K562 (cell line): ENCODE measurements around the gene MLH1. TPM values are rescaled to one million over a fixed set of nuclear protein-coding genes. Genes with fewer than 3 reads are reported as not detected.

Source experiments
- HINFP ChIP-seq: fragments of 450-650 bp; conservative IDR thresholded peaks from 2 replicates; pipeline ENCODE4 v1.6.1; 2016; ENCODE audit warnings: missing genetic modification characterization, low read depth, mild to moderate bottlenecking, control low read depth, missing compliant biosample characterization
- KAT8 ChIP-seq: fragments of 450-650 bp; IDR thresholded peaks from 2 replicates; pipeline ENCODE4 v1.6.1; 2016; ENCODE audit warnings: low read depth, mild to moderate bottlenecking
- L3MBTL2 ChIP-seq: fragments of 450-650 bp; IDR thresholded peaks from 2 replicates; pipeline ENCODE4 v1.6.1; 2016; ENCODE audit warnings: mild to moderate bottlenecking, moderate library complexity
- LCOR ChIP-seq: sonication (generic); formaldehyde crosslinking; IDR thresholded peaks from 2 replicates; pipeline ENCODE4 v1.8.0; 2022; ENCODE audit warnings: mild to moderate bottlenecking, missing genetic modification reagents
- MBD1 ChIP-seq: fragments of 250-450 bp; sonication (Bioruptor Pico); IDR thresholded peaks from 2 replicates; pipeline ENCODE4 v1.8.0; 2022; ENCODE audit warnings: inconsistent platforms
- MTA2 ChIP-seq: fragments of 450-650 bp; IDR thresholded peaks from 2 replicates; pipeline ENCODE4 v1.6.1; 2016; ENCODE audit warnings: low read depth
- NFATC3 ChIP-seq: fragments of 450-650 bp; IDR thresholded peaks from 2 replicates; pipeline ENCODE4 v1.6.1; 2017; ENCODE audit warnings: mild to moderate bottlenecking
- NFE2L1 ChIP-seq: fragments of 450-650 bp; IDR thresholded peaks from 2 replicates; pipeline ENCODE4 v1.6.1; 2016; ENCODE audit warnings: missing genetic modification characterization, low read depth, mild to moderate bottlenecking, missing compliant biosample characterization, moderate library complexity, borderline replicate concordance
- POLR2B ChIP-seq: fragments of 450-650 bp; IDR thresholded peaks from 2 replicates; pipeline ENCODE4 v1.6.1; 2018; ENCODE audit warnings: low read depth; ENCODE audit not compliant: partially characterized antibody
- POLR2G ChIP-seq: fragments of 200-400 bp; formaldehyde crosslinking; IDR thresholded peaks from 2 replicates; pipeline ENCODE4 v1.6.1; 2017; ENCODE audit warnings: low read depth, mild to moderate bottlenecking, antibody characterized with exemption, low read length, moderate library complexity
- PYGO2 ChIP-seq: fragments of 450-650 bp; IDR thresholded peaks from 2 replicates; pipeline ENCODE4 v1.6.1; 2016; ENCODE audit warnings: mild to moderate bottlenecking, missing genetic modification characterization, moderate library complexity, missing compliant biosample characterization
- SAP30 ChIP-seq: fragments of 200-600 bp; sonication (generic); IDR thresholded peaks from 2 replicates; pipeline ENCODE4 v1.6.1; 2012; ENCODE audit warnings: borderline replicate concordance, low read depth, mild to moderate bottlenecking, moderate library complexity, low read length, control low read depth, inconsistent platforms; ENCODE audit not compliant: insufficient read depth, poor library complexity, severe bottlenecking
- SETDB1 ChIP-seq: IDR thresholded peaks from one replicate; pipeline ENCODE4 v1.6.1; 2012; ENCODE audit warnings: low read length, control low read depth, inconsistent platforms
- ZNF282 ChIP-seq: sonication (generic); formaldehyde crosslinking; IDR thresholded peaks from 2 replicates; pipeline ENCODE4 v1.8.1; 2023; ENCODE audit warnings: missing genetic modification reagents
- ZNF347 ChIP-seq: fragments of 450-650 bp; formaldehyde crosslinking; IDR thresholded peaks from 2 replicates; pipeline ENCODE4 v1.4.0; 2020; ENCODE audit warnings: low read depth, mild to moderate bottlenecking, moderate library complexity
- ZNF79 ChIP-seq: fragments of 250-450 bp; sonication (Bioruptor Pico); IDR thresholded peaks from 2 replicates; pipeline ENCODE4 v1.4.0; 2020; ENCODE audit warnings: low read depth, mild to moderate bottlenecking, moderate library complexity
- polyA plus RNA-seq, 8 experiments: library from polyadenylated mRNA; depleted of rRNA in 4 of 8; stranded (reverse) in 5 of 8; unstranded in 3 of 8; fragments of >200 nt; fragmentation: Nextera tagmentation in 2 of 8; fragmentation: Illumina TruSeq in 1 of 8; extraction: Ambion mirVana in 2 of 8; extraction: Trizol in 1 of 8; gene quantifications; 2 replicates each; pipeline versions ENCODE4 v1.2.1 to v1.2.3, GENCODE V29; 2011 to 2014; ENCODE audit warnings: inconsistent platforms in 1 of 8, missing spikeins in 1 of 8
- total RNA-seq, 7 experiments: library from RNA; depleted of rRNA in 6 of 7; stranded (reverse); fragments of >200 nt in 6 of 7; fragmentation: Illumina TruSeq in 2 of 7; extraction: Trizol in 2 of 7; gene quantifications; 2 replicates each; pipeline versions ENCODE4 v1.2.1 to v1.2.3, GENCODE V29; 2011 to 2021; ENCODE audit warnings: low replicate concordance in 1 of 7
- TF ChIP-seq, protein P1 (sequence below): sonication (generic); formaldehyde crosslinking; IDR thresholded peaks from 2 replicates; pipeline ENCODE4 v1.5.0; 2020; ENCODE audit warnings: missing genetic modification reagents

MLH1 gene
- total and polyA plus RNA-seq, 9 of the 15 experiments (the other 6 are each of a cell fraction or from before 2014, with no cell fraction given), result 76.4 to 155 (median 117) TPM

DNA sequence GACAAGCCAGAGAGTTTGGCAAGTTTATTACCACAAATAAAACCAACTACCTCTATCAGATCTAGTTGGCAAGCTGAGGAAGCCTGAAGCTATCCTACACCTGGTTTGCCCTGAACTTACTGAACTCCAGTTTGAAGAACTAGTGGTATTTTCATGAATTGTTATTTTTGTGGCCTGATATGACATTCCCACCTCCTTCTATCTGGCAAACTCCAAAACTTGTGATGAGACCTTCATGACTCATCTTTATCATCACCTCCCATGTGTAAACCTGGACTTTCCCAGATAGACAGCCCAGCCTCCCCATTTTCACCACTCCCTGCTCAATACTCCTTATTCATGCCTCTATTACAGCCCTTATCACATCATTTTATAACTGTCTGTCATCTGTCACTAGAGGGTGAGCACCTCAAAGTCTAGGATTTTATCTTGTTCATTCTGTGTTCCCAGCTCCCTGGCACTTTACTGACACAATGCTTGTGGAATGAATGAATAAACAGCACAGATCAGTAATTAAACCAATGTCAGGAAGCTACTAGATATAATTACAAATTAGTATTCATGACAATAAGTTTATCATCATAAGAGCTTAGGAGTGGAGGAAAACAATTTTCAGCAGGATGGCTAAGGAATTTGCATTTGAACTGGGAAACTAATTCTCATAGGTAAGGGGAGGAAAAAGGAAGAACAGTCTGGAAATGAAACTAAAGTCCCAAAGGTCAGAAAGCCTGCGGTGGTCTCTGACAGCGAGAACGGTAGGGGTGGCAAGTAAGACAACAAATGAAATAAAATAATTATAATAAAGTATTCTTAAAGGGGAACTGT is 35.2 kb upstream of the MLH1 start (continued):
- TF ChIP-seq, protein P1, sequence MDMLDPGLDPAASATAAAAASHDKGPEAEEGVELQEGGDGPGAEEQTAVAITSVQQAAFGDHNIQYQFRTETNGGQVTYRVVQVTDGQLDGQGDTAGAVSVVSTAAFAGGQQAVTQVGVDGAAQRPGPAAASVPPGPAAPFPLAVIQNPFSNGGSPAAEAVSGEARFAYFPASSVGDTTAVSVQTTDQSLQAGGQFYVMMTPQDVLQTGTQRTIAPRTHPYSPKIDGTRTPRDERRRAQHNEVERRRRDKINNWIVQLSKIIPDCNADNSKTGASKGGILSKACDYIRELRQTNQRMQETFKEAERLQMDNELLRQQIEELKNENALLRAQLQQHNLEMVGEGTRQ (CRISPR knock-in tag), result no peak
- no peak for TF ChIP-seq HINFP (tag)
- no peak; the same call in 1 of the 2 replicates for TF ChIP-seq L3MBTL2
- peak; percentile 74; the same call in 1 of the 2 replicates for TF ChIP-seq NFATC3
- TF ChIP-seq PYGO2 (tag), result 0 out of 2 replicates have a peak, but pooled peaks have one; percentile 24
- peak; percentile 98 for TF ChIP-seq LCOR (CRISPR knock-in tag)
- TF ChIP-seq SAP30, result no peak
- peak; percentile 63; the same call in 1 of the 2 replicates for TF ChIP-seq KAT8
- TF ChIP-seq ZNF282 (CRISPR knock-in tag), result no peak
- no peak for TF ChIP-seq ZNF347 (CRISPR knock-in tag)
- TF ChIP-seq MTA2, result peak; percentile 97
- no peak for TF ChIP-seq POLR2B
- no peak for TF ChIP-seq ZNF79 (CRISPR knock-in tag)
- TF ChIP-seq POLR2G, result no peak
- no peak for TF ChIP-seq SETDB1
- no peak; the same call in 1 of the 2 replicates for TF ChIP-seq NFE2L1 (tag)
- peak; percentile 78; the same call in 1 of the 2 replicates for TF ChIP-seq MBD1 (CRISPR knock-in tag)
